GM12878 (cell line): ENCODE data around the gene DZIP1L.

Experiments
- EZH2 ChIP-seq: IDR thresholded peaks from 2 replicates; pipeline ENCODE4 v1.6.1; 2012; ENCODE audit warnings: low read depth, mild to moderate bottlenecking, control low read depth, inconsistent platforms, low read length, borderline replicate concordance; ENCODE audit not compliant: control insufficient read depth
- REST ChIP-seq: IDR thresholded peaks from 2 replicates; pipeline ENCODE4 v1.6.1; 2012; ENCODE audit warnings: mild to moderate bottlenecking, low read depth, low read length
- SKIL ChIP-seq: fragments of 450-650 bp; IDR thresholded peaks from 2 replicates; pipeline ENCODE4 v1.6.1; 2017; ENCODE audit warnings: mild to moderate bottlenecking, low read depth, inconsistent platforms; ENCODE audit not compliant: poor library complexity, severe bottlenecking

GRCh38 chr3:138092023-138092422 lies 23.4 kb downstream of the DZIP1L start:
- no peak for TF ChIP-seq REST
- TF ChIP-seq SKIL: no peak
- no peak for TF ChIP-seq EZH2
